HepG2 (cell line): ENCODE measurements around the gene KCTD19. TPM values are rescaled to one million over a fixed set of nuclear protein-coding genes. Genes with fewer than 3 reads are reported as not detected.

Source experiments
- AHDC1 ChIP-seq: sonication (generic); formaldehyde crosslinking; IDR thresholded peaks from 2 replicates; pipeline ENCODE4 v1.5.1; 2020; ENCODE audit warnings: mild to moderate bottlenecking, missing genetic modification reagents, borderline replicate concordance
- CBX5 ChIP-seq: sonication (generic); formaldehyde crosslinking; IDR thresholded peaks from 2 replicates; pipeline ENCODE4 v1.4.0; 2020; ENCODE audit warnings: missing genetic modification reagents, borderline replicate concordance
- DNMT1 ChIP-seq: sonication (generic); formaldehyde crosslinking; IDR thresholded peaks from 2 replicates; pipeline ENCODE4 v1.5.1; 2020; ENCODE audit warnings: mild to moderate bottlenecking, missing genetic modification reagents
- EP300 ChIP-seq, 3 experiments: sonication (generic) in 1 of 3; formaldehyde crosslinking in 1 of 3; IDR thresholded peaks; 2 replicates each; pipeline versions ENCODE4 v1.5.1 to v1.6.1; 2011 to 2020; ENCODE audit warnings: low read depth in 2 of 3, low read length in 2 of 3, borderline replicate concordance in 1 of 3, improper control_type of control experiment in 1 of 3, mild to moderate bottlenecking in 1 of 3, missing genetic modification reagents in 1 of 3, moderate library complexity in 1 of 3
- FOXK2 ChIP-seq: fragments of 450-650 bp; IDR thresholded peaks from 2 replicates; pipeline ENCODE4 v1.6.1; 2016
- GMEB2 ChIP-seq: IDR thresholded peaks from 2 replicates; pipeline ENCODE4 v1.6.1; 2016; ENCODE audit warnings: missing biosample characterization, missing genetic modification reagents, low read depth
- HNF4G ChIP-seq, 2 experiments: sonication (generic) in 1 of 2; formaldehyde crosslinking in 1 of 2; IDR thresholded peaks; 2 replicates each; pipeline versions ENCODE4 v1.4.0 to v1.6.1; 2011 to 2020; ENCODE audit warnings: borderline replicate concordance in 2 of 2, low read depth in 2 of 2, mild to moderate bottlenecking in 2 of 2, low read length in 1 of 2, missing genetic modification reagents in 1 of 2, moderate library complexity in 1 of 2
- IRF9 ChIP-seq: sonication (generic); formaldehyde crosslinking; IDR thresholded peaks from 2 replicates; pipeline ENCODE4 v1.8.0; 2022; ENCODE audit warnings: missing genetic modification reagents, mild to moderate bottlenecking, borderline replicate concordance
- KDM1A ChIP-seq: IDR thresholded peaks from 2 replicates; pipeline ENCODE4 v1.6.1; 2016; ENCODE audit warnings: missing compliant biosample characterization
- MTF1 ChIP-seq: sonication (generic); formaldehyde crosslinking; IDR thresholded peaks from 2 replicates; pipeline ENCODE4 v1.5.0; 2020; ENCODE audit warnings: missing genetic modification reagents
- PHF8 ChIP-seq: sonication (generic); formaldehyde crosslinking; IDR thresholded peaks from 2 replicates; pipeline ENCODE4 v1.5.0; 2020; ENCODE audit warnings: missing genetic modification reagents
- PLRG1 ChIP-seq: fragments of 450-650 bp; conservative IDR thresholded peaks from 2 replicates; pipeline ENCODE4 v1.6.1; 2016
- SIX4 ChIP-seq: sonication (generic); formaldehyde crosslinking; IDR thresholded peaks from 2 replicates; pipeline ENCODE4 v1.4.0; 2020; ENCODE audit warnings: missing genetic modification reagents
- TP53 ChIP-seq: sonication (generic); formaldehyde crosslinking; conservative IDR thresholded peaks from 2 replicates; pipeline ENCODE4 v1.4.0; 2020; ENCODE audit warnings: missing genetic modification reagents
- TRIM24 ChIP-seq: sonication (generic); formaldehyde crosslinking; IDR thresholded peaks from 2 replicates; pipeline ENCODE4 v1.8.0; 2022; ENCODE audit warnings: mild to moderate bottlenecking, missing genetic modification reagents
- ZBTB42 ChIP-seq: sonication (generic); formaldehyde crosslinking; IDR thresholded peaks from 2 replicates; pipeline ENCODE4 v1.5.0; 2020; ENCODE audit warnings: mild to moderate bottlenecking, missing genetic modification reagents
- ZMYM4 ChIP-seq: sonication (generic); formaldehyde crosslinking; IDR thresholded peaks from 2 replicates; pipeline ENCODE4 v1.8.1; 2023; ENCODE audit warnings: mild to moderate bottlenecking, missing genetic modification reagents
- ZNF232 ChIP-seq: sonication (generic); formaldehyde crosslinking; IDR thresholded peaks from 2 replicates; pipeline ENCODE4 v1.4.0; 2020; ENCODE audit warnings: missing genetic modification reagents, borderline replicate concordance
- ZNF263 ChIP-seq: sonication (generic); formaldehyde crosslinking; IDR thresholded peaks from 2 replicates; pipeline ENCODE4 v1.4.0; 2020; ENCODE audit warnings: missing genetic modification reagents
- ZNF549 ChIP-seq: sonication (generic); formaldehyde crosslinking; IDR thresholded peaks from 2 replicates; pipeline ENCODE4 v1.5.0; 2020; ENCODE audit warnings: missing genetic modification reagents
- ZNF709 ChIP-seq: sonication (generic); formaldehyde crosslinking; IDR thresholded peaks from 2 replicates; pipeline ENCODE4 v1.5.0; 2020; ENCODE audit warnings: mild to moderate bottlenecking, missing genetic modification reagents
- ZNF792 ChIP-seq: IDR thresholded peaks from 2 replicates; pipeline ENCODE4 v1.6.1; 2016
- polyA plus RNA-seq, 8 experiments: library from polyadenylated mRNA; depleted of rRNA in 3 of 8; stranded (reverse) in 7 of 8; unstranded in 1 of 8; fragments of >200 nt; fragmentation: Illumina TruSeq in 4 of 8; extraction: Trizol in 4 of 8; gene quantifications; 2 replicates each; pipeline versions ENCODE4 v1.2.1 to v1.2.3, GENCODE V29; 2011 to 2016; ENCODE audit warnings: low read depth in 4 of 8, missing spikeins in 1 of 8, mixed read lengths in 1 of 8; ENCODE audit not compliant: insufficient read depth in 1 of 8
- total RNA-seq, 5 experiments: library from RNA; depleted of rRNA; stranded (reverse); fragments of >200 nt; fragmentation: Illumina TruSeq; extraction: Trizol; gene quantifications; 2 replicates each; pipeline ENCODE4 v1.2.3, GENCODE V29; 2016; ENCODE audit warnings: low read depth in 1 of 5

The KCTD19 gene
- total and polyA plus RNA-seq, 2 of the 13 experiments (the other 11 are each of a cell fraction or from before 2014, with no cell fraction given), result not detected

GRCh38 chr16:67279296-67280089 is 47.0 kb downstream of the KCTD19 start, which contains the start of gene PLEKHG4 (continued):
- TF ChIP-seq HNF4G (IDR thresholded peaks at IDR 0.05; ENCODE audit: borderline replicate concordance, low read depth, low read length), result no peak; the same call in 1 of the 2 replicates
- no peak for TF ChIP-seq HNF4G (CRISPR knock-in tag; IDR thresholded peaks at IDR 0.05; ENCODE audit: borderline replicate concordance, low read depth)
- TF ChIP-seq ZBTB42 (CRISPR knock-in tag), result no peak
- TF ChIP-seq ZNF263 (CRISPR knock-in tag), result 0 out of 2 replicates have a peak, but pooled peaks have one; percentile 7
- TF ChIP-seq FOXK2, result no peak
- TF ChIP-seq AHDC1 (CRISPR knock-in tag), result no peak; the same call in 1 of the 2 replicates
- no peak for TF ChIP-seq EP300 (IDR thresholded peaks at IDR 0.05; ENCODE audit: low read depth in 2 of 2, low read length in 2 of 2)
- 0 out of 2 replicates have a peak, but pooled peaks have one; percentile 20 for TF ChIP-seq EP300 (CRISPR knock-in tag; IDR thresholded peaks at IDR 0.05; ENCODE audit: borderline replicate concordance)
- peak; percentile 93; the same call in 1 of the 2 replicates for TF ChIP-seq ZNF709 (CRISPR knock-in tag)
- TF ChIP-seq ZNF232 (CRISPR knock-in tag), result no peak
- TF ChIP-seq GMEB2, result 0 out of 2 replicates have a peak, but pooled peaks have one; percentile 33
- TF ChIP-seq ZNF792 (CRISPR knock-in tag), result 0 out of 2 replicates have a peak, but pooled peaks have one; percentile 10
- no peak for TF ChIP-seq SIX4 (CRISPR knock-in tag)
- no peak for TF ChIP-seq TRIM24
- TF ChIP-seq PLRG1, result no peak
- no peak; the same call in 1 of the 2 replicates for TF ChIP-seq MTF1 (CRISPR knock-in tag)
- peak; percentile 92; the same call in 1 of the 2 replicates for TF ChIP-seq DNMT1 (CRISPR knock-in tag)
- TF ChIP-seq ZMYM4 (CRISPR knock-in tag), result peak; percentile 93
- TF ChIP-seq KDM1A (CRISPR knock-in tag), result peak; percentile 45; the same call in 1 of the 2 replicates
- 0 out of 2 replicates have a peak, but pooled peaks have one; percentile 17 for TF ChIP-seq CBX5 (CRISPR knock-in tag)
- TF ChIP-seq ZNF549 (CRISPR knock-in tag), result no peak
- TF ChIP-seq PHF8 (CRISPR knock-in tag), result no peak; the same call in 1 of the 2 replicates
- no peak for TF ChIP-seq TP53
- peak; percentile 63; the same call in 1 of the 2 replicates for TF ChIP-seq IRF9 (CRISPR knock-in tag)
